ENCODE measurements around the gene SLC35F3. TPM values are rescaled to one million over a fixed set of nuclear protein-coding genes. Genes with fewer than 3 reads are reported as not detected.

SLC35F3 gene
- total RNA-seq, 1 donor from 2014 or later, result 2.6 TPM

GRCh38 chr1:233957691-233958090, 53.2 kb downstream of the SLC35F3 start:
- peaks cover 4% of the 10 kb centered on the region for H3K9me3 Mint-ChIP-seq
- no peak overlapping the region for H3K4me3 Mint-ChIP-seq
- TF ChIP-seq, protein P1, sequence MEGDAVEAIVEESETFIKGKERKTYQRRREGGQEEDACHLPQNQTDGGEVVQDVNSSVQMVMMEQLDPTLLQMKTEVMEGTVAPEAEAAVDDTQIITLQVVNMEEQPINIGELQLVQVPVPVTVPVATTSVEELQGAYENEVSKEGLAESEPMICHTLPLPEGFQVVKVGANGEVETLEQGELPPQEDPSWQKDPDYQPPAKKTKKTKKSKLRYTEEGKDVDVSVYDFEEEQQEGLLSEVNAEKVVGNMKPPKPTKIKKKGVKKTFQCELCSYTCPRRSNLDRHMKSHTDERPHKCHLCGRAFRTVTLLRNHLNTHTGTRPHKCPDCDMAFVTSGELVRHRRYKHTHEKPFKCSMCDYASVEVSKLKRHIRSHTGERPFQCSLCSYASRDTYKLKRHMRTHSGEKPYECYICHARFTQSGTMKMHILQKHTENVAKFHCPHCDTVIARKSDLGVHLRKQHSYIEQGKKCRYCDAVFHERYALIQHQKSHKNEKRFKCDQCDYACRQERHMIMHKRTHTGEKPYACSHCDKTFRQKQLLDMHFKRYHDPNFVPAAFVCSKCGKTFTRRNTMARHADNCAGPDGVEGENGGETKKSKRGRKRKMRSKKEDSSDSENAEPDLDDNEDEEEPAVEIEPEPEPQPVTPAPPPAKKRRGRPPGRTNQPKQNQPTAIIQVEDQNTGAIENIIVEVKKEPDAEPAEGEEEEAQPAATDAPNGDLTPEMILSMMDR (conservative IDR thresholded peaks at IDR 0.05), result no peak
- no peak for DNase-seq (ENCODE audit: low read depth, low spot score)
- peaks cover 14% of the 10 kb centered on the region for H3K27me3 Mint-ChIP-seq (ENCODE audit: low read depth)
- H3K27ac Mint-ChIP-seq (ENCODE audit: unreplicated experiment), result no peak overlapping the region
- no peaks in the 10 kb centered on the region for H3K4me1 Mint-ChIP-seq
- no peaks in the 10 kb centered on the region for H3K36me3 Mint-ChIP-seq (ENCODE audit: low read depth)

GRCh38 chr1:233959102-233959501, 54.6 kb downstream of the SLC35F3 start:
- no peak for DNase-seq (ENCODE audit: low read depth, low spot score)
- Mint-ChIP-seq H3K36me3 (ENCODE audit: low read depth) (no peaks in the 10 kb centered on the region), H3K4me3 (no peak overlapping the region), H3K27ac (ENCODE audit: unreplicated experiment) (no peak overlapping the region), H3K27me3 (ENCODE audit: low read depth) (peaks cover 14% of the 10 kb centered on the region), H3K4me1 (no peaks in the 10 kb centered on the region), H3K9me3 (peaks cover 2% of the 10 kb centered on the region)
- TF ChIP-seq, protein P1 (conservative IDR thresholded peaks at IDR 0.05), result no peak

GRCh38 chr1:233959971-233960370, 55.5 kb downstream of the SLC35F3 start:
- H3K4me3 Mint-ChIP-seq, result no peak overlapping the region
- H3K27me3 Mint-ChIP-seq (ENCODE audit: low read depth), result peaks cover 16% of the 10 kb centered on the region
- no peak for DNase-seq (ENCODE audit: low read depth, low spot score)

GRCh38 chr1:233960386-233960785, 55.9 kb downstream of the SLC35F3 start:
- Mint-ChIP-seq H3K27ac (ENCODE audit: unreplicated experiment) (no peak overlapping the region), H3K9me3 (peaks cover 5% of the 10 kb centered on the region), H3K4me1 (no peaks in the 10 kb centered on the region), H3K27me3 (ENCODE audit: low read depth) (peaks cover 16% of the 10 kb centered on the region), H3K4me3 (no peak overlapping the region), H3K36me3 (ENCODE audit: low read depth) (peaks cover 2% of the 10 kb centered on the region)
- DNase-seq (ENCODE audit: low read depth, low spot score), result no peak
- TF ChIP-seq, protein P1 (conservative IDR thresholded peaks at IDR 0.05), result no peak

More at GRCh38 chr1:233959971-233960370, 55.5 kb downstream of the SLC35F3 start:
- Mint-ChIP-seq H3K36me3 (ENCODE audit: low read depth) (peaks cover 2% of the 10 kb centered on the region), H3K9me3 (peaks cover 5% of the 10 kb centered on the region), H3K27ac (ENCODE audit: unreplicated experiment) (no peak overlapping the region), H3K4me1 (no peaks in the 10 kb centered on the region)
- TF ChIP-seq, protein P1 (conservative IDR thresholded peaks at IDR 0.05), result no peak

- Mint-ChIP-seq H3K27me3 (ENCODE audit: low read depth) (peaks cover 16% of the 10 kb centered on the region), H3K27ac (ENCODE audit: unreplicated experiment) (no peak overlapping the region), H3K9me3 (peaks cover 2% of the 10 kb centered on the region), H3K4me1 (no peaks in the 10 kb centered on the region), H3K36me3 (ENCODE audit: low read depth) (peaks cover 2% of the 10 kb centered on the region), H3K4me3 (no peak overlapping the region)
- no peak for DNase-seq (ENCODE audit: low read depth, low spot score)
- TF ChIP-seq, protein P1 (conservative IDR thresholded peaks at IDR 0.05), result no peak
Observed at GRCh38 chr1:233962878-233963277, 58.4 kb downstream of the SLC35F3 start.

GRCh38 chr1:233965856-233966255, 61.4 kb downstream of the SLC35F3 start:
- TF ChIP-seq, protein P1 (conservative IDR thresholded peaks at IDR 0.05), result no peak
- peaks cover 7% of the 10 kb centered on the region for H3K9me3 Mint-ChIP-seq
- no peak overlapping the region for H3K27ac Mint-ChIP-seq (ENCODE audit: unreplicated experiment)

More at GRCh38 chr1:233965856-233966255, 61.4 kb downstream of the SLC35F3 start:
- DNase-seq (ENCODE audit: low read depth, low spot score), result no peak
- peaks cover 5% of the 10 kb centered on the region for H3K27me3 Mint-ChIP-seq (ENCODE audit: low read depth)
- no peak overlapping the region for H3K4me3 Mint-ChIP-seq
- H3K4me1 Mint-ChIP-seq, result no peaks in the 10 kb centered on the region
- H3K36me3 Mint-ChIP-seq (ENCODE audit: low read depth), result peaks cover 2% of the 10 kb centered on the region

Data from neural crest cell (in vitro differentiated cells).